Ascending aorta (tissue), 2 donors: ENCODE data around the gene GAPDH. TPM values are rescaled to one million over a fixed set of nuclear protein-coding genes. Genes with fewer than 3 reads are reported as not detected.
"Not testable (repeated sequence)": the region's sequence is repeated elsewhere in the genome, so short reads cannot be mapped to it uniquely, and the experiment has no call there.

Experiments used
- DNase-seq, 2 donors: peaks; one replicate each; pipeline ENCODE4 v3.0.0-alpha.2; 2019; ENCODE audit warnings: low spot score in 2 of 2
- H3K27ac ChIP-seq, 2 donors: fragments of 200-600 bp; sonication (generic); one replicate each; pipeline ENCODE4 v1.5.1; 2016 to 2017; ENCODE audit warnings: mild to moderate bottlenecking in 1 of 2
- H3K27me3 ChIP-seq: fragments of 200-600 bp; sonication (generic); one replicate; pipeline ENCODE4 v1.5.1; 2017
- H3K36me3 ChIP-seq, 2 donors: fragments of 200-600 bp; sonication (generic); one replicate each; pipeline ENCODE4 v1.5.1; 2016
- H3K4me1 ChIP-seq, 2 donors: fragments of 200-600 bp; sonication (generic); one replicate each; pipeline ENCODE4 v1.5.1; 2016 to 2017; ENCODE audit warnings: mild to moderate bottlenecking in 1 of 2
- H3K4me3 ChIP-seq, 2 donors: fragments of 200-600 bp; sonication (generic); one replicate each; pipeline ENCODE4 v1.5.1; 2016 to 2017; ENCODE audit warnings: mild to moderate bottlenecking in 1 of 2
- H3K9me3 ChIP-seq, 2 donors: fragments of 200-600 bp; sonication (generic); one replicate each; pipeline ENCODE4 v1.5.1; 2016
- CTCF ChIP-seq, 3 experiments: fragments of 200-600 bp in 2 of 3; fragments of 450-650 bp in 1 of 3; sonication (generic) in 2 of 3; IDR thresholded peaks; one replicate each; pipeline ENCODE4 v1.5.1; 2016 to 2019; ENCODE audit warnings: antibody characterized with exemption in 3 of 3, mild to moderate bottlenecking in 1 of 3, moderate library complexity in 1 of 3
- intact Hi-C: fragments of 100-400 bp; cut with DNase I; formaldehyde crosslinking; loops from one replicate; pipeline ENCODE4 v1.15.1; 2023
- total RNA-seq: library from RNA; depleted of rRNA; stranded (reverse); fragments of >200 nt; gene quantifications from one replicate; pipeline ENCODE4 v1.1.0, GENCODE V29; 2016

The GAPDH gene
- total RNA-seq, 1 donor from 2014 or later, result 3,445 TPM

DNA sequence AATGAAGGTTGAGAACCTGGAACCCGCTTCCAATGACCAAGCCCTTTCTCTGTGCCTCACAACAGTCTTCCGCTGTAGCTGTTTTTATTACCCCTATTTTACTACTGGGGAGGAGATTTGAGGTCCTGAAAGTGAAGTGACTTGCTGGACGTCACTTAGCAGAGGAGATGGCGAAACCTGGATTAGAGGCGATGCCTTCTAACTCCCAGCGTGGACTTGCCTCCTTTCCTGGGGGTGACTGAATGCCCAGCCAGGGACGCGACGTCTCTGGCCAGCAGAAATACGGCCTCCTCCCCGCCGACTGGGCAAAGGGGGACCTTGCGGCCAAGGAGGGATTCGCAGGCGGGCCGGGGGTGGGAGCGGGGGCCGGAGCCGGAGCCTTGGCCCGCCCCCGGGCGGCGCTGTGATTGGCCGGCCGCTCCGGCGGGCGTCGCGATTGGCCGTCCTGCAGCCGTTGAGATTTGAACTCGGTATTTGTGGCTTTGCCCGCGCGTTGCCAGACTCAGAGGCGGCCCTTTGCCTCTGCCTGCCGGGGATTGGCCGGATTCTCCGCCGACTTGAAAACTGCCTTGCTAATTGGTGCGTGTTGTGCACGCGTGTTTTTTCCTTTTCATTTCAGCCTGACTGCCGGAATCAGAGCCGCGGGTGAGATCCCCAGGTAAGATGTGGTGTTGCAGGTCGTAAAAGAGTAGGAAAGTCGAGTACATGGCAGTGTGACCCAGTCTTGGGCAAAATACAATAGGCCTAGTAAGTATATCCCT, 40.6 kb upstream of the GAPDH start, which contains the start of gene NCAPD2:
NCAPD2 (plus strand) TSS at position 606 of the 761 bp plus-strand sequence. CDS start 997 bp downstream, outside the sequence.
- H3K4me1 ChIP-seq, result peaks cover 8 to 18% of the 10 kb centered on the region in 2 donors
- H3K4me3 ChIP-seq, result peak within 1 kb of the TSS; percentile 67 to 77
- peak within 1 kb of the TSS; percentile 79 to 98 for H3K27ac ChIP-seq
- peak; percentile 89 to 98 for DNase-seq
- TF ChIP-seq CTCF (IDR thresholded peaks at IDR 0.05), result peak in 2 of 3 experiments; percentile 31 to 73
- H3K9me3 ChIP-seq, result no peaks in the 10 kb centered on the region
- H3K36me3 ChIP-seq, result peaks cover 11 to 18% of the 10 kb centered on the region in 2 donors
- intact Hi-C loops, result loop anchor here (1.0 to 10.0 kb wide), 4 partner anchors 23 to 171 kb away; partner anchors contain the start of genes GAPDH, IFFO1, ING4 and VAMP1
- H3K27me3 ChIP-seq, result no peaks in the 10 kb centered on the region

DNA sequence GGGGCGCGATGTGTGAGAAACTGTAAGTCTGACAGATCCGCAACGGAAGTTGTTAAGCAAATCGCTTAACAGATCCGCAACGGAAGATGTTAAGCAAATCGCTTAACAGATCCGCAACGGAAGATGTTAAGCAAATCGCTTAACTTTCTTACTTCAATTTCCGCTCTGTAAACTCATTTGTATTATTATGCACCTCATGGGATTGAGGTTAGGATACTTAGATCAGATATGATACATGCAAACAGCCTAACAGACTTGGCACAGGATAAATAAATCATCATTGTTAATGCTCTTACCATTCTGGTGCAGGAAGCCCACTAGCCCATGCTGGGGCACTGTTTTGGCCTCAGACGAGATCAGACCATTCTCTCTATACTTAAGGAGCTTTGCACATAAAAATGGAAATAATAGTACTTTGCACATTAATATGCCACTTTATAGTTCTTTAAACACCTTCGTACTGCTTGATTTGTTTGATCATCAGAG, 40.0 kb upstream of the GAPDH start:
- H3K36me3 ChIP-seq, result peaks cover 17 to 24% of the 10 kb centered on the region in 2 donors
- peaks cover 8 to 18% of the 10 kb centered on the region in 2 donors for H3K4me1 ChIP-seq
- peak overlapping the region; percentile 67 to 77 for H3K4me3 ChIP-seq
- peak overlapping the region in 1 of 2 donors; percentile 32 for H3K27ac ChIP-seq
- H3K9me3 ChIP-seq, result no peaks in the 10 kb centered on the region
- no peak for TF ChIP-seq CTCF (IDR thresholded peaks at IDR 0.05)
- DNase-seq, result no peak
- intact Hi-C loops, result loop anchor here (10.0 kb wide), 1 partner anchor 170 kb away; the partner anchor contains the start of gene ING4
- H3K27me3 ChIP-seq, result no peaks in the 10 kb centered on the region

- no peaks in the 10 kb centered on the region for H3K27me3 ChIP-seq
- H3K9me3 ChIP-seq, result no peaks in the 10 kb centered on the region
- no peak overlapping the region for H3K27ac ChIP-seq
- TF ChIP-seq CTCF (IDR thresholded peaks at IDR 0.05), result no peak
- peaks cover 8 to 18% of the 10 kb centered on the region in 2 donors for H3K4me1 ChIP-seq
- H3K4me3 ChIP-seq, result peak overlapping the region; percentile 67 to 77
- intact Hi-C loops, result loop anchor here (10.0 kb wide), 1 partner anchor 170 kb away; the partner anchor contains the start of gene ING4
- H3K36me3 ChIP-seq, result peaks cover 22 to 31% of the 10 kb centered on the region in 2 donors
- DNase-seq, result no peak
Measured at GRCh38 chr12:6494968-6495367, 39.3 kb upstream of the GAPDH start.

DNA sequence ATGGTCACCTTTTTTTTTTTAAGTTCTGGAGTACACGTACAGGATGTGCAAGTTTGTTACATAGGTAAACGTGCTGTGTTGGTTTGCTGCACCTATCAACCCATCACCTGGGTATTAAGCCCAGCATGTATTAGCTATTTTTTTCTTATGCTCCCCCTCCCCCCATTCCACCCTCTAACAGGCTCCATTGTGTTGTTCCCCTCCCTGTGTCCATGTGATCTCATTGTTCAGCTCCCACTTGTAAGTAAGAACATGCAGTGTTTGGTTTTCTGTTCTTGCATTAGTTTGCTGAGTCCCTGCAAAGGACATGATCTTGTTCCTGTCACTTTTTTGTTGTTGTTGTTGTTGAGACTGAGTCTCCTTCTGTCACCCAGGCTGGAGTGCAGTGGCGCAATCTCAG, 37.0 kb upstream of the GAPDH start:
- not testable (repeated sequence) for H3K9me3 ChIP-seq, DNase-seq, H3K27ac ChIP-seq, H3K27me3 ChIP-seq, H3K4me3 ChIP-seq
- H3K4me1 ChIP-seq, result peaks cover 6 to 15% of the 10 kb centered on the region in 2 donors
- intact Hi-C loops, result loop anchor here (10.0 kb wide), 1 partner anchor 168 kb away; the partner anchor contains the start of gene ING4
- peaks cover 25 to 27% of the 10 kb centered on the region in 2 donors for H3K36me3 ChIP-seq

DNA sequence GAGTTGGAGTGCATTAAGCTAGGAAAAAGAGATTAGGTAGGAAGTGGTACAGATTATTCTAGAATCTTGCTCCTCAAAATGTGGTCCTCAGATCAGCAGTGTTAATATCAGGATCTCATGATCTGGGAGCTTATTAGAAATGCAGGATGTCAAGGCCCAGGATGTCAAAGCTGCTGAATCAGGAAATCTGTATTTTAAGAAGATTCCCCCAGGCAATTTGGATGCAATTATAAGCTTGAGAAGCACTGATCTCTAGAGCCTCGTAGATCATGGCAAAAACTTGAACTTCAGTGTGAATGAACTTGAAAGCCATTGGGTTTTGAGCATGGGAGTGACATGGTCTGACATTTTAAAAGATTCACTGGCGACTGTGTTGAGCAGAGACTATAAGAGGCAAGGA, 33.9 kb upstream of the GAPDH start:
- no peak for TF ChIP-seq CTCF (IDR thresholded peaks at IDR 0.05)
- H3K36me3 ChIP-seq, result peaks cover 26 to 27% of the 10 kb centered on the region in 2 donors
- no peak overlapping the region for H3K4me3 ChIP-seq
- peaks cover 0 to 3% of the 10 kb centered on the region in 2 donors for H3K4me1 ChIP-seq
- H3K27ac ChIP-seq, result no peak overlapping the region
- no peak for DNase-seq
- H3K27me3 ChIP-seq, result no peaks in the 10 kb centered on the region
- intact Hi-C loops, result no loop called here
- no peaks in the 10 kb centered on the region for H3K9me3 ChIP-seq
